Measurements from ENCODE around the gene IKZF3.
"Not testable (repeated sequence)": the region's sequence is repeated elsewhere in the genome, so short reads cannot be mapped to it uniquely, and the experiment has no call there.

The IKZF3 gene

DNA sequence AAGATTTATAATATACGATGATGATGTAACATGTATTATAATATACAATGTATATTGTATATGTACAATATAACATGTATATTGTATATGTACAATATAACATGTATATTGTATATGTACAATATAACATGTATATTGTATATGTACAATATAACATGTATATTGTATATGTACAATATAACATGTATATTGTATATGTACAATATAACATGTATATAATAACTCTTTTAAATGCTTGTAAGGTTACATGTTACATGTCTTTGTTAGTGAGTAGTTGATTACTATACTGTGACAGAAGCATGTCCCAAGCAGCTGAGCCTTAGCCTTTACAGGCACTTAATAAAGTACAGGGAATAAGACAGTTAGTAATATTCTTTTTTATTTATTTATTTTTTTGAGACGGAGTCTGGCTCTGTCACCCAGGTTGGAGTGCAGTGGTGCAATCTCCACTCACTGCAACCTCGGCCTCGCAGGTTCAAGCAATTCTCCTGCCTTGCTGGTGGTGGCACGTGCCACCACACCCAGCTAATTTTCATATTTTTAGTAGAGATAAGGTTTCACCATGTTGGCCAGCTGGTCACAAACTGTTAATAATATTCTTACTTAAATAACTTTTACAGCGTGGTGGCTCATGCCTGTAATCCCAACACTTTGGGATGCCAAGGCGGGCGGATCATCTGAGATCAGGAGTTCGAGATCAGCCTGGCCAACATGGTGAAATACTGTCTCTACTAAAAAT is 8.0 kb downstream of the IKZF3 start:
- DNase-seq (ENCODE audit: low spot score), result not testable (repeated sequence)

DNA sequence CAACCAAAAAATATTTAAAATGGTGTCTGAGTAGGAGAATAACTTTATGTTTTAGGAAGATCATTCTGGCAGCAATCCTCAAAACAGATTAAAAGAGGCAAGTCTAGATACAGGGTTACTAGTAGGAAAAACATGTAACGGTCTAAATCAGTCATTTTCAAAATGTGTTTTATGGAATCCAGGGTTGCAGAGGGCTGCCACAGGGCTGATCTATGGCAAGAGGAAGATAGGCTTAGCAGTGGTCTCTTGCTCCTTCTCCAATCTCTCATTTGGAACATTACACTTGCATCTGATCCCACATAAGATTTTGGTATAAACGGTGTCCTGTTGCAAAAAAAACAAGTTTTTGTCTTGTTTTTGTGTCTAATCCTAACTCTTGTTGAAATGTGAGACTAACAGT is 9.2 kb downstream of the IKZF3 start:
- no peak for DNase-seq (ENCODE audit: low spot score)

DNA sequence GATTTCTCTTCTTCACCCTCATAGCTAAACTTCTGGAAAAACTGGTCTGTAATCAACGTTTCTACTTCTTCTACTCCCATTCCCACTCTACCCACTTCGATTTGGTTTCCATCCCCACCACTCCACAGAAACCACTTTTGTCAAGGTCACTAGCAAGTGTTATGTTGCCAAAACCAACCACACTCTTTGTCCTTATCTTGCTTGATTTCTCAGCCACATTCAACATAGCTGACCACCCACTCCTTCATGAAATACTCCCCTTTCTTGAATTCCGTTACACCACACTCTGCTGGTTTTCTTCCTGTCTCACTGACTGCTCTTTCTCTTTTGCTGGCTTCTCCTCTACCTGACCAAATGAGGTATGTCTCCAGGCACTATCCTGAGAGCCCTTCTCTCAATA is 11.9 kb downstream of the IKZF3 start:
- no peak for DNase-seq (ENCODE audit: low spot score)

DNA sequence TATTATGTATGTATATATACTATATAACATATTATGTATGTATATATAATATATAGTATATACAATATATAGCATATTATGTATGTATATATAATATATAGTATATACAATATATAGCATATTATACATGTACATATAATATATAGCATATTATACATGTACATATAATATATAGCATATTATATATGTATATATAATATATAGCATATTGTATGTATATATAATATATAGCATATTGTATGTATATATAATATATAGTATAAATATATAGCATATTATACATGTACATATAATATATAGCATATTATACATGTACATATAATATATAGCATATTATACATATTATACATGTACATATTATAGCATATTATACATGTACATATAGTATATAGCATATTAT is 13.9 kb downstream of the IKZF3 start:
- DNase-seq (ENCODE audit: low spot score), result not testable (repeated sequence)

DNA sequence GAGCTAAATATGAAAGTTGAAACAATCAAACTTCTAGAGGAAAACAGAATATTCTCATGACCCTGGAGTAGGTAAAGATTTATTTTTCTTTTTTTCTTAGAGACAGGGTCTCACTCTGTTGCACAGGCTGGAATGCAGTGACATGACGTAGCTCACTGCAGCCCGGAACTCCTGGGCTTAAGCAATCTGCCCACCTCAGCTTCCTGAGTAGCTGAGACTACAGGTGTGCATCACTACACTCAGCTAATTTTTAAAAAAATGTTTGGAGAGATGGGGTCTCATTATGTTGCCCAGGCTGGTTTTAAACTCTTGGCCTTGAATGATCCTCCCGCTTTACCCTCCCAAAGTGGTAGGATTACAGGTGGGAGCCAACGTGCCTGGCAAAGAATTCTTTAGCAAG is 15.5 kb downstream of the IKZF3 start:
- no peak for DNase-seq (ENCODE audit: low spot score)

DNA sequence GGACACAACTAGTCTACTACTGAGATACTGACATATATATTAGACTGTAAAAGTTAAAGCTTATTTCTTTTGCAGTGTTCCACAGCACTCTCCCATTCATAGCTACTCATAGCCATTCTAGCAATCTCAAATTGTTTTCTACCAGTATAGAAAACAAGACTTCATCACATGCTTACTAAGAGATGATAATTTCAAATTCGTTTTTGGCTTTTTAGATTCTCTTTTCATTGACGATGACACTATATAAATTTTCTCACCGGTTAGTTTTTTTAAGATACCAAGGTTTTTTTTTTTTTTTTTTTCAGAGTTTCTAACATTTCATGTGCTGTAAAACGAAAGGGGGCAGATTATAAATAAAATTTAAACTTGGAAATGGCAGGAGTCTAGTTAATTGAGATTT is 17.9 kb downstream of the IKZF3 start:
- no peak for DNase-seq (ENCODE audit: low spot score)

DNA sequence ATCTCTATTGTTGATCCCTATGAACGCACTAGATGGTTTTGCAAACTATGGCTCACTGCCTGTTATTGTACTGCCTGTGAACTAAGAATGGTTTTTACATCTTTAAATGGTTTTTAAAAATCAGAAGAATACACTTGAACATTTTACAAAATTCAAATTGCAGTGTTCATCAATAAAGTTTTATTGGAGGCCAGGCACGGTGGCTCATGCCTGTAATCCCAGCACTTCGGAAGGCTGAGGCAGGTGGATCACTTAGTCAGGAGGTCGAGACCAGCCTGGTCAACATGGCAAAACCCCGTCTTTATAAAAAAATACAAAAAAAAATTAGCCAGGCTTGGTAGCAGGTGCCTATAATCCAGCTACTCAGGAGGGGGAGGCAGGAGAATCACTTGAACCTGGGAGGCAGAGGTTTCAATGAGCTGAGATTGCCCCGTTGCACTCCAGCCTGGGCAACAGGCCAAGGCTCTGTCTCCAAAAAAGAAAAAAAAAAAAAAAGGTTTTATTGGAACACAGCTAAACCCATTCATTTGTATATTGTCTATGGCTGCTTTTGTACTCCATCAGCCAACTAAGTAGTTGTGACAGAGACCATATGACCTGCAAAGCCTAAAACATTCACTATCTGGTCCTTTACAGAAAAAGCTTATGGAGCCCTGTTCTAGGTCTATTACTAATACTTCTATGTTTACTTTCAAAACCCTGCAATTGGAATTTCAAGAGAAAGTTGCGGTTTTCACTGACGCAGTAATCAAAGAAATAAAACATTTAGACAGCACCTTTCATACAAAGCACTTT is 18.9 kb downstream of the IKZF3 start:
- no peak for DNase-seq (ENCODE audit: low spot score)

DNA sequence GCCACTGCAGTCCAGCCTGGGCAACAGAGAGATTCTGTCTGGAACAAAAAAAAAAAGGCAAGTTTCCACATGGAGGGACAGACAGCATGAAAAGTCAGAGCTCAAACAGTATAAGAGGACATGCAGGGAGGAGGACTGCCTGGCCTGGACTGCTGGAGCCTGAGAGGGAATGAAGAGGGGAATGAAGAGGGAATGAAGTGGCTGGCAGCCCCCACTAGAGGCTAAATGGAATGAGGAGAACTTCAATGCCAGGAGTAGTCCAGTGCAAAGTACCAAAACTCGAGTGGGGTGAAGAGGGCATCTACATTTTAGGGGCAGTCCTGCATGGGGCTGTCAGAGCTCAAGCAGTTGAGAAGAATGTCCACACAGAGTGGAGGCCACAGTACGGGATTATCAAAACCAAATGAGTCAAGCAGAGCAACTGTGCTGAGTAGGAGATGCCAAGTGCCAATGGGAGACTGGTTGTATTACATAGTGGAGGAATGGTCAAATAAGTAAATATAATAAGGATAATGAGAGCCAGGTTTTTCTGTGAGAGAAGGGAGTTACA is 22.9 kb downstream of the IKZF3 start:
- DNase-seq (ENCODE audit: low spot score), result no peak

DNA sequence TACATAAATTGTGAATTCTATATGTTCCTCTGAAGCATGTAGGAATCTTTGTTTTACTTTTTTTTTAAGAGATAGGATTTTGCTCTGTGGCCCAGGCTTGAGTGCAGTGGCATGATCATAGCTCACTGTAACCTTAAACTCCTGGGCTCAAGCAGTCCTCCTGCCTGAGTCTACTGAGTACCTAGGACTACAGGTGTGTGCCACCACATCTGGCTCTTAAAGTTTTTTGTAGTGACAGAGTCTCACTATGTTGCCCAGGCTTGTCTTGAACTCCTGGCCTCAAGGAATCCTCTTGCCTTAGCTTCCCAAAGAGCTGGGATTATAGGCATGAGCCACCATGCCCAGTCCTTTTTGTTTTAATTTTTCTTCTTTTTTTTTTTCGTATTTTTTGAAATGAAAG is 25.3 kb downstream of the IKZF3 start:
- no peak for DNase-seq (ENCODE audit: low spot score)

DNA sequence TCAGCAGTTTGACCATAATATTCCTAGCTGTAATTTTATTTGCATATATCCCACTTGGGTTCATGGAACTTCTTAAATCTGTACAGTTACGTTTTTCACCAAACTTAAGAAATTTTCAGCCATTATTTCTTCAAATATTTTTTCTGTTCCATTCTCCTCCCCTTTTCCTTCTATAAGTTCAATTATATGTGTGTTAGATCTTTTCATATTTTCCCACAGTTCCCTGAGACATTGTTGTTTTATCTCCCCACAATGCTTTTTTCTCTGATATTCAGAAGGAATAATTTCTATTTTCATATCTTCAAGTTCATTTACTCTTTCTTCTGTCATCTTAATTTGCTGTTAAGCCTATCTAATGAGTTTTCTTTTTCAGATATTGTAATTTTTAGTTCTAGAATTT is 26.1 kb downstream of the IKZF3 start:
- DNase-seq (ENCODE audit: low spot score), result no peak

DNA sequence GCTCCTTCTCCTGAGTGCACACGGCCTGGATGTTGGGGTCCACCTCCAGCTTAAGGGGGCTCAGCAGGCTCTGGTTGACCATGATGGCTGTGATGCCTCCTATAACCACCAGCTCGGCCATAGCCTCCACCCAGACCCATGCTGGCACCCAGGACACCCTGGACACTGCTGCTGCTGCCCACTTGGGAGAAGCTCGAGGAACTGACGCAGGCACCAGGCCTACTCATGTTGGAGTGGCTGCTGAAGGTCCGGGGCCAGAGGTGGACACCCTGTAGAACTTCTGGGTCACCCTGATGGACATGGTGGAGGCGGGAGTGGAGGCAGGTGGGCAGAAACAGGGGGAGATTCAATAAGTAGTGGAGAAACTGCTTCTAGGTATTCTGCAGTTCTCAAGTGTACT is 28.0 kb downstream of the IKZF3 start:
- no peak for DNase-seq (ENCODE audit: low spot score)

DNA sequence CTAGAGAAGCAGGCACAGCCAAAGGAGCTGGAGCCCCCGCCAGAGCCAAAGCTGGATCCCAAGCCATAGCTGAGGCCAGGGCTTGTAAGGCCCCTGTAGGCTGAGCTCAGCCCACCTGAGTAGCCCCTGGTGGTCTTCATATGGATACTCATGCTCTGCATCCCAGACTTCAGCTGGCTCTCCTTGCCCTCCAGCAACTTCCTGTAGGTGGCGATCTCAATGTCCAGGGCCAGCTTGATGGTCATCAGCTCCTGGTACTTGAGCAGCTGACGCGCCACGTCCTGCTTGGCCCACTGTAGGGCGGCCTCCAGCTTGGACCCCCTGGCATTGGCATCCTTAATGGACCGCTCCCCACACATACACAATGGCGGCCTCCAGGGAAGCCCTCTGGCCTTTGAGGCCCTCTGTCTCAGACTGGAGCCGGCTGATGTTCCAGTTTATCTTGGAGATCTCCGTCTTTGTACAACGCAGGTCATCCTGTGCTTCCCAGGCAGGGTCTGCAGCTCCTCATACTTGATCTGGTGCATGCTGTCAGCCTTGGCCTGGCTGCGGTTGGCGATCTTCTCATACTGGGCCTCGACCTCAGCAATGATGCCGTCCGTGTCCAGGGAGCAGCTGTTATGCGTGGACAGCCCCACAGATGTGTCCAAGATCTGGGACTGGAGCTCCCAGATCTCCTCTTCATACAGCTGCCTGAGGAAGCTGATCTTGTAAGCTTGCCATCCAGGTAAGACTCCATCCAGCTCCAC is 28.9 kb downstream of the IKZF3 start:
- DNase-seq (ENCODE audit: low spot score), result no peak

DNA sequence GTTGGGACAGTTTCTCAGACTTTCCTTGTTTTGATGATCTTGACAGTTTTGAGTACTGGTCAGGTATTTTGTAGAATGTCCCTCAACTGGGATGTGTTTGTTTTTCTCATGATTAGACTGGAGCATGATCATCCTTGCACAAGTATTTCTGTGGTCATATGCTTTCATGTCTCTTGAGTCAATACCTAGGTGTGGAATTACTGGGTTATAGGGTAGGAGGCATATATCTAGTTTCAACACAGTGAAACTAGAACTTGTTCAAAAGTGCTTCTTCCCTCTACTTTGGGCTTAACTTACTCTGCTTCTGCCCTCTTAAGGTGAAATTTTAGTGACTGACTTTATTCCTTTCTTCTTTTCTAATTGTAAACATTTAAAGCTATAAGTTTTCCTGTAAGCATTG is 30.1 kb downstream of the IKZF3 start:
- no peak for DNase-seq (ENCODE audit: low spot score)

DNA sequence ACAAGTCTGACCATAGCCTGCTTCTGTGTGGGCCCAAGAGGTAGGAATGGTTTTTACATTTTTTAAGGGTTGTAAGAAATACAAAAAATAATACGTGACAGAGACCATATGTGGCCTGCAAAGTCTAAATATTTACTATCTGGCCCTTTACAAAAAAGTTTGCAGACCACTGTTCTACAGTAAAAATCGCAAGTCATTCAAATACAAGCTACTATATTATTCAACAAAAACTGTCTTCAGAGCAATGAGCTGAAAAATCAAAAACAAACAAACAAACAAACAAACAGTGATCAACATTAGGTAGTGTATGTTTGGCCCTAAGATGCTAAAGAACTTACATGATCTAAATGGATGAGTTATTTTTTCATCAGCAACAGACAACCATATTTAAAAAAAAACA is 32.5 kb downstream of the IKZF3 start:
- no peak for DNase-seq (ENCODE audit: low spot score)

DNA sequence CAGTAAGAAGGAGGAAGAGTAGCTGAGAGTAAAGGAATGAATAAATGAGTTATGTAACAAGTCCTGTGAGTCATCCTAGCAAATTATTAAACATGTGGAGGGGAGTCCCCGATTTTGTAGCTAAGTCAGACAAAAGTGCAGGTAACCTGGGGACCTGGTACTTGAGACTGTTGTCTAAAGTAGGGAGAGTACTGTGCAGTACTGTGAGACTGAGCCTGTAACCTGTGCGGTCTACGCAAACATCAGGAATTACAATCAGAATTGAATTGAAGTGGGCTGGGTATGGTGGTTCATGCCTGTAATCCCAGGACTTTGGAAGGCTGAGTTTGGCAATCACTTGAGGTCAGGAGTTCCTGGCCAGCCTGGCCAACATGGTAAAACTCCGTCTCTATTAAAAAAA is 35.7 kb downstream of the IKZF3 start:
- DNase-seq (ENCODE audit: low spot score), result no peak

DNA sequence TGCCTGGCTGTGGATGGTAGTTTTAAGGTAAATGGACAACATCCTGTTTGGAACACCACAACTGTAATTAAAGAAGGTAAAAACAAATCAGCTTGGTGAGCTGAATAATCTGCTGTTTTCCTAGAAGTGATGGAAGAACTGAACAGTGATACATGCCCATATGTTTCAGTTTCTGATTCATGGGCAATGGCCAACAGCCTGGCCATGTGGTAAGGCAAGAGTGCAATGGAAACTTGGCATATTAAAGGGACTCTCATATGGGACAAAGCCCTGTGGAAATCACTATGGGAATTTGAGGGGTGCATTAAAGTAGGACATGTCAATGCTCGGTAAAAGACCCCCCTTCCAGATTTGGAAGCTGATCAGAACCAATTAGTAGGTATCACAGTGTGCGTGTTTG is 37.8 kb downstream of the IKZF3 start:
- no peak for DNase-seq (ENCODE audit: low spot score)

DNA sequence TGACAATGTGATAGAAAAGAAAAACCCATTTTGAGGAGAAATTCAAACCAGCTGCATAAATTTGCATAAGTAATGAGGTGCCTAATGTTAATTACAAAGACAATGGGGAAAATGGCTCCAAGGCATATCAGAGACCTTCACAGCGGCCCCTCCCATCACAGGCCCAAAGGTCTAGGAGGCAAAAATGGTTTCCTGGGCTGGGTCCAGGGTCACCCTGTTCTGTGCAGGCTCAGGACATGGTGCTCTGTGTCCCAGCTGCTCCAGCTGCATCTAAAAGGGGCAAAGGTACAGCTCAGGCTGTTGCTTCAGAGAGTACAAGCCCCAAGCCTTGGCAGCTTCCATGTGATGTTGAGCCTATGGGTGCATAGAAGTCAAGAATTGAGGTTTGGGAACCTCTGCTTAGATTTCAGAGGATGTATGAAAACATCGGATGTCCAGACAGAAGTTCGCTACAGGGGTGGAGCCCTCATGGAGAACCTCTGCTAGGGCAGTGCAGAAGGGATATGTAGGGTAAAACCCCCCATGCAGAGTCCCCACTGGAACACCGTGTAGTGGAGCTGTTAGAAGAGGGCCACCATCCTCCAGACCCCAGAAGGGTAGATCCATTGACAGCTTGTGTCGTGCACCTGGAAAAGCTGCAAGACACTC is 40.6 kb downstream of the IKZF3 start:
- DNase-seq (ENCODE audit: low spot score), result no peak

DNA sequence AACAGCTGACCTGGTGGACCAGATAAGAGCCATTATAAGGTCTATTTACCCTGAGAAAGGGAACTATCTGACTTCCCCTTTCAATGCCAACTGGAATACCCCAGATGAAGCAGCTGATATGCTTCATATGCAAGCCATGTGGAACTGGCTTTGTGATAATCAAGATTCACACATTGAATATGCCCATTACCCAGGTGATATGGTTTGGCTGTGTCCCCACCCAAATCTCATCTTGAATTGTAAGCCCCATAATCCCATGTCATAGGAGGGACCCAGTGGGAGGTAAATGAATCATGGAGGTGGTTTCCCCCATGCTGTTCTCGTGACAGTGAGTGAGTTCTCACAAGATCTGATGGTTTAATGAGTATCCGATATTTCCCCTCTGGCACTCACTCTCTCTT is 42.1 kb downstream of the IKZF3 start:
- no peak for DNase-seq (ENCODE audit: low spot score)

DNA sequence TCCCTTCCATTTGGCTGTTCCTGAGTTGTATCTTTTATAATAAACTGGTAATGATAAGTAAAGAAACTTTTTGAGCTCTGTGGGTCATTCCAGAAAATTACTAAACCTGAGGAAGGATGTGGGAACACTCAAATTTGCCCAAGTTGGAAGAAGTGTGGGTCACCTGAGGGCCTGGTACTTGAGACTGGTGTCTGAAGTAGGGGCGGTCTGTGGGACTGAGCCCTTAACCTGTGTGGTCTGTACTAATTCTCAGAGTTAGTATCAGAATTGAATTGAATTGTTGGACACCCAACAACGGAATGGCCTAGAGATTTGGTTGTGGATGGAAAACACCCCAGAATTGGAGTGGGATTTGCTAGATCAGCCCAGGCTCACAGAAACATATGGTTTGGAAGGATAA is 43.1 kb downstream of the IKZF3 start:
- no peak for DNase-seq (ENCODE audit: low spot score)

DNA sequence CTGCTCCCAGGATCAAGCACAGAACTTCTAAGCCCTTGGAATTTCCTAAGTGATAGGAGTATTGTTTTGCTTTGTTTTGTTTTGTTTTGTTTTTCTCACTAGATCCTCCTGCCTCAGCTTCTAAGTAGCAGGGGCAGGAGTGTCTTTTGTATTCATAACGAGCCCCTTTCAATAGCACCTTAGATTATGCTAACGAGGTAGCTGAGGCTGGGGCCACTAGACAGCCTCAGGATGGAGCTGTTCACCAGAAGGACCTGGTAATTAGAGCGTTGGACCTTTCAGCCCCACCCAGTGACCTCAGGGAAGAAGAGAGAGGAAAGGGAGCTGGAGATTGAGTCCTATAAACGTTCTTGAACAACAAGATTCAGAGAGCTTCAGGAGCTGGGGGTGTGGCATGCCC is 43.6 kb downstream of the IKZF3 start:
- DNase-seq (ENCODE audit: low spot score), result no peak

DNA sequence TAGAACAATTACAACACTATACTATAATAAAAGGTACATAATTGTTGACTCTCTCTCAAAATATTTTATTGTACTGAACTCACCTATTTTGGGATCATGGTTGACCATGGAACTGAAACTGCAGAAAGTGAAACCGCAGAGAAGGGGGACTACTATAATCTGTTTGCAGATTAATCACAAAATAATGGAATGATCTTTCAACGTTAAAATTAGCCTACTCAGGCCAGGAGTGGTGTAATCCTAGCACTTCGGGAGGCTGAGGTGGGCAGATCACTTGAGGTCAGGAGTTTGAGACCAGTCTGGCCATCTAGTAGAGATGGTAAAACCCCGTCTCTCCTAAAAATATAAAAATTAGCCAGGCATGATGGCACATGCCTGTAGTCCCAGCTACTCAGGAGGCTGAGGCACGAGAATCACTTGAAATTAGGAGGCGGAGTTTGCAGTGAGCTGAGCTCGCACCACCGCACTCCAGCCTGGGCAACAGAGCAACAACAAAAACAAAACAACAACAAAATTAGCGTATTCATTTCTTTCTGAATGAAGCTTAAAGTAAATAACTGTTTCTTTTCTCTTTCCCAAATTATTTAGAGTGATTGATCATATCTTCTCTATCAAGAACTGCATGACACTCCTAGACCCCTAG is 45.6 kb downstream of the IKZF3 start:
- DNase-seq (ENCODE audit: low spot score), result no peak

DNA sequence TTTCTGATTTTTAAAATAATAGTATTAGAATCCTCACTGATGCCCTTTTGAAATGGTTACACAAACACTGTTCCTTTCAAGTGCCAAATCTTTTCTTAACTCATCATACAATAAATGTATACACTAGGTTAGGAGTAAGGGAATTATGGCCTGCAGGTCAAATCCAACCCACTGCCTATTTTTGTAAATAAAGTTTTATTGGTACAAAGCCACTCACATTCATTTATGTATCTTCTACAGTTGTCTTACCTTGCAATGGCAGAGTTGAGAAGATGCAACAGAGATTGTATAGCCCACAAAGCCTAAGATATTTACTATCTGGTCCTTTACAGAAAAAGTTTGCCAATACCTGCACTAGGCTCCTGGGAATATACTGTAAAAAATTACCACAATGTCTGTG is 47.8 kb downstream of the IKZF3 start:
- DNase-seq (ENCODE audit: low spot score), result no peak
